Non-pigmented ciliary epithelial cell (primary cell): ENCODE results near the gene PDZD7.
"Not testable (repeated sequence)": the region's sequence is repeated elsewhere in the genome, so short reads cannot be mapped to it uniquely, and the experiment has no call there.

ENCODE experiments used
- DNase-seq: peaks from one replicate; pipeline ENCODE4 v3.0.0-alpha.2; 2010; ENCODE audit warnings: low read depth

Gene PDZD7

GRCh38 chr10:100982916-100983830 is 47.8 kb downstream of the PDZD7 start:
- DNase-seq: no peak

- no peak for DNase-seq
These were observed 49.7 kb downstream of the PDZD7 start for GRCh38 chr10:100981178-100981772.

DNA sequence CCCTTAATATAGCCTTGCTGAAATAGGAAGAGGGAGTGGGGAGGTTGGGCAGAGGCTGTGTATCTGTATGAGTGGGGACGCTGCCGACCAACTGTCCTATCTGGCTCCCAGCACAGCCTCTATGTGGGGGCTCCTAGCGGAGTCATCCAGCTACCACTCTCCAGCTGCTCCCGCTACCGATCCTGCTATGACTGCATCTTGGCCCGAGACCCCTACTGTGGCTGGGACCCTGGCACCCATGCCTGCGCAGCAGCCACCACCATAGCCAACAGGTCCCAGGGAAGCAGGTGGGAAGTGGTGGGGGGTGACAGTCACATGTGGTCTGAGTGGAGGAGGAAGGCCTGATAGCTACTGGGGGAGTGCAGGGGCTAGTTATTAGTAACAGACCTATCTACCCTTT is 50.2 kb downstream of the PDZD7 start:
- DNase-seq: no peak

GRCh38 chr10:100980311-100980710 is 50.6 kb downstream of the PDZD7 start:
- DNase-seq: no peak

GRCh38 chr10:100979791-100980272 is 51.1 kb downstream of the PDZD7 start:
- DNase-seq: no peak

DNA sequence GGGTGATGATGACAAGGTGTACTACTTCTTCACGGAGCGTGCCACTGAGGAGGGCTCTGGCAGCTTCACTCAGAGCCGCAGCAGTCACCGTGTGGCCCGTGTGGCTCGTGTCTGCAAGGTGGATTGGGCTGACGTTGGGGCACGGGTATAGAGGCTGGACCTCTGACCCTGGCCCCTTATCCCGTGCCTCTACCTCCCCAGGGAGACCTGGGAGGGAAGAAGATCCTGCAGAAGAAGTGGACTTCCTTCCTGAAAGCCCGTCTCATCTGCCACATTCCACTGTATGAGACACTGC is 52.1 kb downstream of the PDZD7 start:
- DNase-seq: no peak

DNA sequence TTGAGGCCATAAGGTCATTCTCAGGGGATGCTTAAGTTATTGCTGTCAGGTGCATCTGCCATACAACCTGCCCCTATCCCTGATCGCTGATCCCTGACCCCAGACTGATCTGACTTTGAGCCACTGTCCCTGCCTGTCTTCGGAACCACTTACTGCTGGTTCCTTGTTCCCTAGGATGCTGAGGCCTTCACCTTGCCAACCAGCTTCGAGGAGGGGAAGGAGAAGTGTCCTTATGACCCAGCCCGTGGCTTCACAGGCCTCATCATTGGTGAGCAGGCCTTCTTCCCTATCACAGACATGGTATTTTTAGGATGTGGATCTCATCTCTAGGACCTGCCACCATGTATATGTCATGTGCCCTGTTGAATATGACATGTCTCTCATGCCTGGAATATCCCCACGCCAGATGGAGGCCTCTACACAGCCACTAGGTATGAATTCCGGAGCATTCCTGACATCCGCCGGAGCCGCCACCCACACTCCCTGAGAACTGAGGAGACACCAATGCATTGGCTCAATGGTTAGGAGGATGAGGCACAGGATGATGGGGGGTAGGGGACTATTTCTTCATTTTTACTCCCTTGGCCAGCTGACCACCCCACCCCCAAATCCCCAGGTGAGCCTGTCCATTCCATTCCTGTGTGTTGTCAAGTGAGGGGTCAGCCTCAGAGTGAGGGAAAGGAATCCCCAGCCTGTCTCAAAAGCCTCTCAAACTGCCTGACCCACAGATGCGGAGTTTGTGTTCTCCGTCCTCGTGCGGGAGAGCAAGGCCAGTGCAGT is 52.6 kb downstream of the PDZD7 start:
- DNase-seq: no peak

- no peak for DNase-seq
These were observed 53.5 kb downstream of the PDZD7 start for GRCh38 chr10:100977436-100977835.

- DNase-seq: no peak
These were observed 54.0 kb downstream of the PDZD7 start for GRCh38 chr10:100976906-100977305.

GRCh38 chr10:100975397-100975796 is 55.5 kb downstream of the PDZD7 start:
- DNase-seq: not testable (repeated sequence)

DNA sequence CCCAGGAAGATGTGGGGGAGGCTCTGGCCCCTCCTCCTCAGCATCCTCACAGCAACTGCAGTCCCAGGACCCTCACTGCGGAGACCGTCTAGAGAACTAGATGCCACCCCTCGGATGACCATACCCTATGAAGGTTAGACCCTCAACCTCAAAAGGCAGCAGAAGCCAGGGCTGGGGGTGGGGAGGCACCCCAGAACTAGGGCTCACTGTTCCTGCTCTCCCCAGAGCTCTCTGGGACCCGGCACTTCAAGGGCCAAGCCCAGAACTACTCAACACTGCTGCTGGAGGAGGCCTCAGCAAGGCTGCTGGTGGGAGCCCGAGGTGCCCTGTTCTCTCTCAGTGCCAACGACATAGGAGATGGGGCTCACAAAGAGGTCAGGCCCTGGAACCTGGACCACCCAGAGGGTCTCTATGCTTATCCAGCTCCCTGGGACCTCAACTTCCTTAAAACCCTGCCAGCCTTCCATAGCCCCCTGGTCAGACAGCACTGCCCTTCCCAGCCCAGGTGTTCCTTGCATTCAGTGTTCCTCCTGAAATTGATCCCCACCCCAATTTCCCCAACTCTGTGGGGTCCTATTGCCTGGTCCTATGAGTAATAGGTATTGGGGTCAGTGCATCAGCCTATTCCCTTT is 57.9 kb downstream of the PDZD7 start:
- DNase-seq: no peak

- no peak for DNase-seq
These were observed 58.6 kb downstream of the PDZD7 start for GRCh38 chr10:100972115-100972903.

- DNase-seq: no peak
These were observed 59.8 kb downstream of the PDZD7 start for GRCh38 chr10:100970914-100971811.

DNA sequence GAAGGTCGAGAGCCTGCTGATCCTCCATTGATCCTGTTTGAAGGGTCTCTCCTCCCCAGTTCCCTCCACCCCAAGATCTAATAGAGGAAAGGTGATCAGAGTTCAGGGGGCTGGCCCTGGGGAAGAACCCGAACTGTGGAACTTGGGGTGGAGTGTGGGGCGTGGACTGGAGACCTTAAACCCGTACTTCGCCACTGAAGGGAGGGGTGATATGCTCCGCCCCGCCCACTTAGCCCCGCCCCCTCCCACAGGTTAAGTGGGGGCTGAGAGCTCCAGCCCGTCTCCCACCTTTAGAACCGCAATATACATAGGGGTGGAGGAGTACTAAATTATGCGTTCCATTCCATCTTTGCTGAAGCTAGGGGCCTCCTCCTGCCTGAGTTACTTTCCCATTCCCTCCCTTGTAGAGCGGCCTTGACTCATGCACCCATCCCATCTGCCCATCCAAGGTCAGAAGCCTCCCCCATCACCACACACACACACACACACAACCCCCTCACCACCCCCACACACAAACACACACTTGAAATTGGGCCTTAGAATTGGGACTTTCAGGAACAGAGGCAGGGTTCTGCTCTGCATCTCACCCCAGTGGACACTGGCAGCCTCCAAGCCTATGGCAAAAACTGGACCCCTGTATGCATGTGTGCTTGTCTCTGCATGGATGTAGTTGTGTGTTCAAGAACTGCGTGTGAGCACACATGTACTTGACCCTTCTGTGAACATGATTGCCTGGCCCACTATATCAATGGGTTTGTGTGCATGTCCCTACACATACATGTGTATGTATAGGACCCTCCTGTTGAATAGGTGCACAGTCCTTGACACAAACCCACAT is 60.6 kb downstream of the PDZD7 start:
- no peak for DNase-seq

GRCh38 chr10:100969187-100970075 is 61.5 kb downstream of the PDZD7 start, which contains the start of gene SEMA4G:
Gene SEMA4G, plus strand, starts transcription at chr10:100969504. Its CDS starts 3,409 bp downstream, at chr10:100972913.
- DNase-seq: no peak

DNA sequence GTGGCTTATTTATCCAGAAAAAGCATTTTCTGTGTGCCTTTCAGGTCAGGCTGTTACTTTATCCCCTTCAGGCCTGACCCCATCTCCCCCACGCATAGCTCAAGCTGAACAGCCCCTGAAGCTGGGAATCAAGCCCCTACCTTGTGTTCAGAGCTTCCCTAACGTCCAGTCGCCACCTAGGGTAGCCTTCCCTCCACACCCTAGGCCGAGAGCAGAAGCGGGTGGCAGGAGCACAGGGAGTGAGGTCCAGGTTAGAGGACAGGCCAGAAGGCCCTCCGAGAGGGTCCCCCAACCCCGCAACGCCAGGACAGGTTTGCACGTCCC is 62.1 kb downstream of the PDZD7 start:
- no peak for DNase-seq

DNA sequence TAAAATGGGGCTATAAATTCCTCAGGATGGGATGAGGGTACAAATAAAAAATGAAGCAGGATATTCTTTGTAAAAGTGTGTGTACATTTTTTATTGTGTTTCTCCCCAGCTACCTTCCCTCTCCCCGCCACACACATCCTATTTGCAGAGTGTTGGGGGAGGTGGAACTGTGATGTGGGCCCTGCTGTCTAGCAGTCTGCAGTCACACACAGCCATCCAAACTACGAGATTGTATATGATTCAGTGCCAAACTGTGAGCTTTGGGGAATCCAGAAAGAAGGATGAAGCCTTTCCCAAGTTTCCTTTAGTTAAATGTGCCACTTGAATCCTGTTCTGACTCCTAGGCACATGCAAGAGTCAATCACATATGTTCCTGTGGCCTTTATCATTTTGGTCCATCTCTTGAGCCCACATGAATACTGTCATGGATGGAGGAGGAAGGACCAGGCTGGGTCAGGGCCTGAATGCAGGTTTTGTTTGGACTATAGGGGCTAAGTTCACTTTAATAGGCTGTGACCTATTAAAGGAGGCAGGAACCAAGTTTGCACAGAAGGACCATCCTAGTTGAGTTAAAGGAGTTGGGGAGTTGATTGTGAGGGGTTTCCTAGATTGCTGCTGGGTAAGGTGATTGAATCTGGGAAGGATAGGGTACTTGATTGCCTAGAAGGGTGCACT is 62.7 kb downstream of the PDZD7 start:
- DNase-seq: no peak

DNA sequence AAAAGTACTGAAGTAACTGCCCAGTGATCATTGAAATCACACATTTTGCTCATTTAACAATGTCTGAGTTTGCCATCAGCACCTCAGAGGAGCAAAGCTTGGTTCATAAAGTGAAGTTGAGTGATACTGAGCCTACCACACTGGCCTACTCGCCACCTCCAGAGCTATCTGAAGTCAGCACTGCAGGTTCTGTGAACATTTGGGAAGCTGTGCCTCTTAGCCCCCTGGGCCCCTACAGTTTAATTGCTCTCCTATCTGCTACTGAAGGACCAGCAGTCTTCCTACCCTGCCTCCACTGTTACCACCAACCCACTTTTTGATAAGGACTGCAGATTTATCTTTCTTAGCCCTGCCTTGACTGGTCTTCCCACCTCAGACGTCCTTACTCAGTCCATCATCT is 63.6 kb downstream of the PDZD7 start:
- no peak for DNase-seq
